HEK293 (cell line): Measurements from ENCODE around the gene ELL.

Experiments used
- MEIS1 ChIP-seq: sonication (generic); formaldehyde crosslinking; IDR thresholded peaks from 2 replicates; pipeline ENCODE4 v1.8.1; 2022; ENCODE audit warnings: missing genetic modification reagents, mild to moderate bottlenecking, borderline replicate concordance
- ZFHX2 ChIP-seq: fragments of 450-650 bp; formaldehyde crosslinking; conservative IDR thresholded peaks from 2 replicates; pipeline ENCODE4 v1.5.1; 2016; ENCODE audit warnings: missing biosample characterization, missing genetic modification characterization
- ZFP37 ChIP-seq: fragments of 450-650 bp; formaldehyde crosslinking; IDR thresholded peaks from 2 replicates; pipeline ENCODE4 v1.5.1; 2016; ENCODE audit warnings: missing biosample characterization, missing genetic modification characterization
- ZNF10 ChIP-seq: fragments of 450-650 bp; formaldehyde crosslinking; IDR thresholded peaks from 2 replicates; pipeline ENCODE4 v1.5.1; 2017; ENCODE audit warnings: missing biosample characterization, missing genetic modification characterization
- TF ChIP-seq, protein P1 (sequence below): fragments of 450-650 bp; formaldehyde crosslinking; IDR thresholded peaks from 2 replicates; pipeline ENCODE4 v1.5.1; 2016; ENCODE audit warnings: missing biosample characterization, missing genetic modification characterization

GRCh38 chr19:18393836-18394235 lies 128.0 kb downstream of the ELL start:
- TF ChIP-seq ZFHX2 (tag by site-specific recombination) (no peak), ZFP37 (tag by site-specific recombination) (no peak), ZNF10 (tag by site-specific recombination) (no peak), MEIS1 (no peak)
- TF ChIP-seq, protein P1, sequence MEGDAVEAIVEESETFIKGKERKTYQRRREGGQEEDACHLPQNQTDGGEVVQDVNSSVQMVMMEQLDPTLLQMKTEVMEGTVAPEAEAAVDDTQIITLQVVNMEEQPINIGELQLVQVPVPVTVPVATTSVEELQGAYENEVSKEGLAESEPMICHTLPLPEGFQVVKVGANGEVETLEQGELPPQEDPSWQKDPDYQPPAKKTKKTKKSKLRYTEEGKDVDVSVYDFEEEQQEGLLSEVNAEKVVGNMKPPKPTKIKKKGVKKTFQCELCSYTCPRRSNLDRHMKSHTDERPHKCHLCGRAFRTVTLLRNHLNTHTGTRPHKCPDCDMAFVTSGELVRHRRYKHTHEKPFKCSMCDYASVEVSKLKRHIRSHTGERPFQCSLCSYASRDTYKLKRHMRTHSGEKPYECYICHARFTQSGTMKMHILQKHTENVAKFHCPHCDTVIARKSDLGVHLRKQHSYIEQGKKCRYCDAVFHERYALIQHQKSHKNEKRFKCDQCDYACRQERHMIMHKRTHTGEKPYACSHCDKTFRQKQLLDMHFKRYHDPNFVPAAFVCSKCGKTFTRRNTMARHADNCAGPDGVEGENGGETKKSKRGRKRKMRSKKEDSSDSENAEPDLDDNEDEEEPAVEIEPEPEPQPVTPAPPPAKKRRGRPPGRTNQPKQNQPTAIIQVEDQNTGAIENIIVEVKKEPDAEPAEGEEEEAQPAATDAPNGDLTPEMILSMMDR (tag by site-specific recombination) = no peak
